ENCODE results near the gene KCNE4.

- no peak for TF ChIP-seq EZH2 (IDR thresholded peaks at IDR 0.05; ENCODE audit: borderline replicate concordance, insufficient read depth, low read length, poor library complexity, severe bottlenecking)
- no peak for TF ChIP-seq CTCF (IDR thresholded peaks at IDR 0.05; ENCODE audit: poor library complexity, severe bottlenecking)
- TF ChIP-seq POLR2AphosphoS5 (IDR thresholded peaks at IDR 0.05), result no peak
- no peak for TF ChIP-seq SMC3 (conservative IDR thresholded peaks at IDR 0.05; ENCODE audit: poor library complexity)
- TF ChIP-seq MXI1 (conservative IDR thresholded peaks at IDR 0.05; ENCODE audit: poor library complexity, severe bottlenecking), result no peak
- no peak for TF ChIP-seq EP300 (conservative IDR thresholded peaks at IDR 0.05; ENCODE audit: poor library complexity, severe bottlenecking)
Measured at GRCh38 chr2:223082706-223083105, 30.7 kb downstream of the KCNE4 start.
